Activated gamma-delta T cell treated with Interleukin-2 at 50 U/mL for 16 hours (primary cell): Measurements from ENCODE around the gene FAM184A.
"Not testable (repeated sequence)": the region's sequence is repeated elsewhere in the genome, so short reads cannot be mapped to it uniquely, and the experiment has no call there.

ENCODE experiments used
- DNase-seq: peaks from one replicate; pipeline ENCODE4 v3.0.0-alpha.2; 2020

The FAM184A gene

GRCh38 chr6:119052292-119052889 is 26.1 kb downstream of the FAM184A start:
- DNase-seq: no peak

DNA sequence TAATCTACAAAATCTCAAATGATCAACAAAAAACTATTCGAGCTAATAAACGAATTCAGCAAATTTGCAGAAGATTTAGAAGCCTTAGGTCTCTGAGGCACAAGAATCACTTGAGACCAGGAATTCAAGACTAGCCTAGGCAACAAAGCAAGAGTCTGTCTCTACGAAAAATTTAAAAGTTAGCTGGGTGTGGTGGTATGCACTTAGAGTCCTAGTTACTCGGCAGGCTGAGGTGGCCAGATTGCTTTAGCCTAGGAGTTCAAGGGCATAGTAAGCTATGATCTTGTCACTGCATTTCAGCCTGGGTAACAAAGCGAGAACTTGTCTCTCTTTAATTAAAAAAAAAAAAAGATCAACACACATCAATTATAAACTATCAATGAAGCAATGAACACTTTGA is 34.2 kb downstream of the FAM184A start:
- DNase-seq: no peak

GRCh38 chr6:119043783-119044182 is 34.7 kb downstream of the FAM184A start:
- DNase-seq: no peak

GRCh38 chr6:119043265-119043664 is 35.2 kb downstream of the FAM184A start:
- DNase-seq: no peak

DNA sequence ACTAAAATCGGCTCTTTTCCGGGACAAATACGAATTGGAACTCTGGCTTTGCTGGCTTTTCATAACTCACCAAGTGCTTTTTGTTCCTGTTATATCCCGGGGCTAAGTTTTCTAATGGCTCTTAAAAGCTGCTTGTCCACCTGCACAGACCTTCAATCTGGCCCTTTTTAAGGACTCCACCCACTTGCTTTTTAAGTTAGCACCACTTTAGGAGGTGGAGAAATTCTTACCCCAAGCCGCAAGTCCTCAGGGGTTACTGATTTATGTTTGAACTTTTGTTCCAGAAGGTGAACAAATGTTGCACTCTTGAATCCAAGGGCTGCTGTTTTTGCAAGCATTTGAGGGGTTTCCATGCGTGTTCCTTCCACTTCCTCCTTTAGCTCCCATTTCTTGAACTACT is 37.8 kb downstream of the FAM184A start:
- DNase-seq: no peak

DNA sequence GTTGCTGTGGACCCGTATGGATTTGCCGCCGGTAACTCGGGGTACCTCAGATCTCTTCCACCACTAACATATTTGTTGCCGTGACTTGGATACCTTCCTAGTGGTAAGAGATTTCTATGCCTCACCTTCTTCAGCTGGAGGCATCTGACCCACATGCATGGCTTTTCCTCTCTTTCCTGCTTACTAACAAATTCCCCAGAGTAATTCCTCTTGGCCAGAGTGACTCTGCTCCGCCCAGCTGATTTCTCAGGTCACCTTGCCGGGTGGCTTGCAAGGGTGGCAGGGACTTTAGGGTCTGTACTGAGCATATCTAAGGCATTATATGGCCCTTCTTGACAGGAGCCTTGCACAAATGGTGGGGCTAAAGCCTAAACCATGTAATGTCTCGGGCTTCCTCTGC is 38.2 kb downstream of the FAM184A start:
- DNase-seq: no peak

GRCh38 chr6:119037941-119038623 is 40.4 kb downstream of the FAM184A start:
- DNase-seq: no peak

DNA sequence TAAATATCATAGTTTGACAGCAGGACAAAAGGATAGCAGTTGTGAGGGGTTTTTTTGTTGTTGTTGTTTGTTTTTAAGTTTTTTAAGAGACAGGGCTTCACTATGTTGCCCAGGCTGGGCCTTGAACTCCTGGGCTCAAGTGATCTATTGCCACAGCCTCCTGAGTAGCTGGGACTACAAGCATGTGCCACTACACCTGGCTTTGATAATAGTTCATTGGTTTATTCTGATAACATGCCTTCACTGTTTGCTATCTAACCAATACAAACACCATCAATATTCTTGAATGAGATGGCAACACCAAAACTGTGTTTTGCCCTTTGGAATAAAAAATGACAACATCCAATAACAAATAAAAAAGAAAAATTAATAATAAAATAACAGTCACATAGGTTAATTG is 41.2 kb downstream of the FAM184A start:
- DNase-seq: no peak

DNA sequence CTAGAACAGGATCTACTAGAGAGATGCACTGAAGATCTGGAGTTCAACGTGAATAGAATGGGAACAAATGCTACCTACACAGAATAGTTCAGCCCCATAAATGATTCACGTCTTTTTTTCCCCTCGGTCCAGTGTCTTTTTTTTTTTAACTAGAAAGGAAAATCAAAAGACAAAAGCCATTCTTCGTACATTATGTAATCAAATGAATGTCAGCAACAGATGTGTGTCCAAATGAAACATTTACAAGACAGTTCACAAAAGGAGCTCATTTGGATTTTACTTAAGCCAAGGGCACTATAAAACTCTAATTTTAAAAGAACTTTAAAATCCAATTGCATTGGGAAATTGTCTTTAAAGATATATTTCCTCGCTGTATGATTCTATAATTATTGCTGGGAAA is 42.4 kb downstream of the FAM184A start:
- DNase-seq: no peak

DNA sequence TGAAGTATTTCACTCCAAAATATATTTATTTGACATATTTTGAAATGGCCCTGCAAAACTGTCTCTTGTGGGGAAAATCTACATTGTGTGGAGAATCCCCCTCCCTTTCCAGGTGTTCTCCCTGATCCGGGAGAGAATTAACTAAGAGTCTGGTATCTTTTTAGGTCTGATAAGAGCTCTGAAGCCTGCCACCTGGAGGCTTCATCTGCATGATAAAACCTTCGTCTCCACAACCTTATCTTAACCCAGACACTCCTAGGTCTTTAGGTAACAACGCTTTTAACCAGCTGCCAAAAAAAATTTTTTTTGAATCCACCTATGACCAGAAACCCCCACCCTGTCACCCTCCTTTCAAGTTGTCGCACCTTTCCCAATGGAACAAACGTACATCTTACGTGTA is 43.0 kb downstream of the FAM184A start:
- DNase-seq: no peak

DNA sequence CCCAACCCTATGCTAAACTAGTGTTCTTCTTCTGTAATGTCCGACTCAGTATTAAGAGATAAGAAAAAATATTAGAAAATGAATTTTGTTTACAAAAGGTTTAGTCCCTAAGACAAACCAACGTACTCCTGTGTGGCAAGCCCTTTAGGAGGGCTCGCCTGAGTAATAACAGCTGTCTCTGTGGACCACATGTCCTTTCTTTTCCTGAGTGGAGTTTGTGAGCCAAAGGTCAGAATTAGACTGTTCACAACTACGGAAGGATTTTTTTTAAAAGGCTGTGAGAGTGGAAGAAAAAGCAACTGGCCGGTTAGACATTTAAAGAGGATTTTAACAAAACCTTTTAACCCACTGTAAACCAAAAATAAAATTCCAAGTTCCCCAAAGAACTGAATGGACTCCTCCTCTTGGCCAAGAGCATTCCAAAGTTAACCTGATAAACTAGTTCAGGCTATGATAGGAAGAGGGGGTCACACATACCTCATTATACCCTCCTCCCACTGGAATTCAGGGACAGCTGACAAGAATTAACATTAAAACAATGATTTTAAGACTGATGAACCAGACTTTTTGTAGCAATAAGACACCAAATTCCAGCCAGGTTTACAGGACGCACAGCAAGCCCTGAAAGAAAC is 43.5 kb downstream of the FAM184A start:
- DNase-seq: no peak

GRCh38 chr6:119032428-119032827 is 46.0 kb downstream of the FAM184A start:
- DNase-seq: no peak

GRCh38 chr6:119030759-119031158 is 47.7 kb downstream of the FAM184A start:
- no peak for DNase-seq

- DNase-seq: no peak
Measured at GRCh38 chr6:119028091-119028490, 50.4 kb downstream of the FAM184A start.

- no peak for DNase-seq
Measured at GRCh38 chr6:119027465-119027864, 51.0 kb downstream of the FAM184A start.

DNA sequence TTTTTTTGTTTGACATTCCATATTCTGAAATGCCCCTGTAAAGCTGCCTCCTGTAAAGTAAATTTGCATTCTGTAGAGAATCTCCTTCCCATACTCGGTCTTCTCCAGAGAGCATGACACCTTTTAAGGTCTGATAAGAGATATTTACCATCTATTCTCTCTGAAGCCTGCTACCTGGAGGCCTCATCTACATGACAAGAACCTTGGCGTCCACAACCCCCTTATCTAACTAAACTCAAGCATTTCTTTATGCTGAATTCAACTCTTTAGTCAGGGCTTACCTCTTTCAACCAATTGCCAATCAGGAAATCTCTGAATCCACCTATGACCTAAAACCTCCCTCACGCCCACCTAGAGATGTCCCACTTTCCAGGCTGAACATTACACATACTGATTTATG is 51.6 kb downstream of the FAM184A start:
- DNase-seq: no peak

- DNase-seq: no peak
Measured at GRCh38 chr6:119025793-119026192, 52.7 kb downstream of the FAM184A start.

- no peak for DNase-seq
Measured at GRCh38 chr6:119024111-119024510, 54.4 kb downstream of the FAM184A start.

- no peak for DNase-seq
Measured at GRCh38 chr6:119022796-119023195, 55.7 kb downstream of the FAM184A start.

GRCh38 chr6:119020597-119021561 is 57.6 kb downstream of the FAM184A start:
- DNase-seq: no peak

DNA sequence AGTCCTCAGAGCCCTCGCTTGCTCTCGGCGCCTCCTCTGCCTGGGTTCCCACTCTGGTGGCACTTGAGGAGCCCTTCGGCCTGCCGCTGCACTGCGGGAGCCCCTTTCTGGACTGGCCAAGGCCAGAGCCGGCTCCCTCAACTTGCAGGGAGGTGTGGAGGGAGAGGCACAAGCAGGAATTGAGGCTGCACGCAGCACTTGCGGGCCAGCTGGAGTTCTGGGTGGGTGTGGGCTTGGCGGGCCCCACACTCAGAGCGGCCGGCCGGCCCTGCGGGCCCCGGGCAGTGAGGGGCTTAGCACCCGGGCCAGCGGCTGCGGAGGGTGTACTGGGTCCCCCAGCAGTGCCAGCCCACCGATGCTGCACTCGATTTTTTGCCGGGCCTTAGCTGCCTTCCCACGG is 63.3 kb downstream of the FAM184A start:
- DNase-seq: not testable (repeated sequence)

- no peak for DNase-seq
Measured at GRCh38 chr6:119012521-119012920, 65.9 kb downstream of the FAM184A start.

DNA sequence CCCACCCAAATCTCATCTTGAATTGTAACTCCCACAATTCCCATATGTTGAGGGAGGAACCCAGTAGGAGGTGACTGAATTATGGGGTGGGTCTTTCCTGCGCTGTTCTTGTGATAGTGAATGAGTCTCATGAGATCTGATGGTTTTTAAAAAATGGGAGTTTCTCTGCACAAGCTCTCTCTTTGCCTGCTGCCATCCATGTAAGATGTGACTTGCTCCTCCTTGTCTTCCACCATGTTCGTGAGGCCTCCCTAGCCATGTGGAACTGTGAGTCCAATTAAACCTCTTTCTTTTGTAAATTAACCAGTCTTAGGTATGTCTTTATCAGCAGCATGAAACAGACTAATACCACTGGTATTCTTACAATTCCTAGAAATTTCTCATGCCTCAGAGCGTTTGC is 69.2 kb downstream of the FAM184A start:
- not testable (repeated sequence) for DNase-seq
